Muscle of leg (tissue), 11 donors: ENCODE data around the gene IL1RAPL2. TPM values are rescaled to one million over a fixed set of nuclear protein-coding genes. Genes with fewer than 3 reads are reported as not detected.
"Not testable (repeated sequence)": the region's sequence is repeated elsewhere in the genome, so short reads cannot be mapped to it uniquely, and the experiment has no call there.

Experiments used
- DNase-seq: peaks from one replicate; pipeline ENCODE4 v3.0.0; 2013
- H3K27ac ChIP-seq: one replicate; pipeline ENCODE4 v1.5.1; 2013; ENCODE audit warnings: mild to moderate bottlenecking, low read length, control low read depth
- H3K27me3 ChIP-seq: one replicate; pipeline ENCODE4 v1.6.1; 2013; ENCODE audit warnings: low read length; ENCODE audit not compliant: control insufficient read depth, insufficient read depth
- H3K36me3 ChIP-seq: one replicate; pipeline ENCODE4 v1.6.1; 2013; ENCODE audit warnings: low read length; ENCODE audit not compliant: control insufficient read depth, insufficient read depth
- H3K4me1 ChIP-seq: one replicate; pipeline ENCODE4 v1.6.1; 2013; ENCODE audit warnings: low read length; ENCODE audit not compliant: control insufficient read depth, insufficient read depth
- H3K4me3 ChIP-seq: one replicate; pipeline ENCODE4 v1.5.1; 2013; ENCODE audit warnings: low read length, control low read depth
- H3K9me3 ChIP-seq: replicated peaks from 2 replicates; pipeline ENCODE4 v1.6.1; 2013; ENCODE audit warnings: low read depth, low read length; ENCODE audit not compliant: control insufficient read depth
- WGBS: methylation state at CpG from one replicate; pipeline ENCODE4 v1.1.5; 2013; ENCODE audit warnings: missing lambda C conversion rate; ENCODE audit not compliant: insufficient coverage; 5-methylcytosine and 5-hydroxymethylcytosine counted together
- polyA plus RNA-seq, 8 donors: library from polyadenylated mRNA; unstranded; fragments of 120-200 nt; gene quantifications; one replicate each; pipeline versions ENCODE4 v1.2.1 to v1.2.3, GENCODE V29; 2013; ENCODE audit warnings: inconsistent platforms in 1 of 8, low replicate concordance in 1 of 8; ENCODE audit not compliant: insufficient read length in 8 of 8, insufficient read depth in 1 of 8
- total RNA-seq: library from RNA; stranded (reverse); fragments of 120-200 nt; gene quantifications from one replicate; pipeline ENCODE4 v1.2.4, GENCODE V29; 2013

Gene IL1RAPL2
- total and polyA plus RNA-seq, 9 donors: 1.7 to 3.9 (median 3.0) TPM

DNA sequence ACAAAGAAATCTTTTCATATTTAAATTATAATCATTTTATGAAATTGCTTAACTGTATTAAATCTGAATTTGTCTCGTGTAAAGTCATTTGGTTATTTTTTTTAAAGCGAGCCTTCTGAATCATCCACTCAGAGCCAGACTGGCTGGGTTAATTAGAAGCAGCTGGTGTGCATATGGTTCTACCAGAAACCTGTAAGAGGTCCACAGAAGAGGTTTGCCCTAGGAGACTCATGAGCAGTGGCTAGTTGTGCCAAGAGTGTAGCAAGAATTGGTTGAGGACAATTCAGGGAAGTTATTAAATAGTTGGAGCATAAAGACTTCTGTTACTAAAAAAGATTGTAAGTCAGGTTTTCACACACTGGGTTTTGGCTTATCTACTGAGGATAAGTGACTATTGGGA lies 267.4 kb downstream of the IL1RAPL2 start:
- no CpG with 5 or more reads among the region's 2 CpGs for WGBS
- Histone ChIP-seq H3K4me1 (no peaks in the 10 kb centered on the region), H3K27ac (no peak overlapping the region), H3K9me3 (no peaks in the 10 kb centered on the region), H3K36me3 (no peaks in the 10 kb centered on the region), H3K4me3 (no peak overlapping the region), H3K27me3 (no peaks in the 10 kb centered on the region)
- peak; percentile 18 for DNase-seq

DNA sequence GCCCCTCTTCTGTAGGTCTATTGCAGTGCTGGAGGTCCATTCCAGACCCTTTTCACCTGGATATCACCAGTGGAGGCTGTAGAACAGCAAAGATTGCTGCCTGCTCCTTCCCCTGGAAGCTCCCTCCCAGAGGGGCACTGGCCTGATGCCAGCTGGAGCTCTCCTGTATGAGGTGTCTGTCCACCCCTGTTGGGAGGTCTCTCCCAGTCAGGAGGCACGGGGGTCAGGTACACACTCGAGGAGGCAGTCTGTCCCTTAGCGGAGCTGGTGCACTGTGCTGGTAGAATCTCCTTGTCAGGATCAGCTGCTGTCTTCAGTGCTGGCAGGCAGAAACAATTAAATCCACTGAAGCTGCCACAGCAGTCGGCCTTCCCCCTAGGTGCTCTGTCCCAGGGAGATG lies 276.6 kb downstream of the IL1RAPL2 start:
- whole genome bisulfite sequencing: 75% methylated on average over 3 of the region's 4 CpGs
- Histone ChIP-seq H3K9me3 (no peaks in the 10 kb centered on the region), H3K36me3 (no peaks in the 10 kb centered on the region), H3K27me3 (no peaks in the 10 kb centered on the region), H3K4me1 (no peaks in the 10 kb centered on the region), H3K27ac (no peak overlapping the region), H3K4me3 (no peak overlapping the region)
- DNase-seq: no peak

DNA sequence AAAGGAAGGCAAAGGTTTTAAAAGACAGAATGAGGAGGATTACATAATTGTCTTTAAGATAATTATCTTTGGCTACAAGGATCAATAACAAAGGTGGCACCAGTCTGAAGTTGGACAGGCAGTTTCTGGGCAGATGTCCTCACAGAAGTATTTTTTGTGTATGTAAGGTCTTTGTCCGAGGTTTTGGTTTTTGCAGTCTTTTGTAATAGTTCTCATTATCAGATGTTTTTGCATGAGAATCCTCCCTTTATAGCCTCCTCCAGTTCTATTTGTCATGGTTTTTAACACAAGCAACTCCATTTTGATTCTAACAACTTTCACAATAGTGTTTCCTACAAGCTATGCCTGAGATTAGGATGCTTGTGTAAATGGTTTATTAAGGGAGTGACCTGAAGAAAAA lies 286.2 kb downstream of the IL1RAPL2 start:
- Histone ChIP-seq H3K9me3 (no peaks in the 10 kb centered on the region), H3K27ac (no peak overlapping the region), H3K27me3 (no peaks in the 10 kb centered on the region), H3K36me3 (no peaks in the 10 kb centered on the region), H3K4me3 (no peak overlapping the region), H3K4me1 (no peaks in the 10 kb centered on the region)
- DNase-seq: no peak
- WGBS: no CpG with 5 or more reads among the region's 1 CpG

DNA sequence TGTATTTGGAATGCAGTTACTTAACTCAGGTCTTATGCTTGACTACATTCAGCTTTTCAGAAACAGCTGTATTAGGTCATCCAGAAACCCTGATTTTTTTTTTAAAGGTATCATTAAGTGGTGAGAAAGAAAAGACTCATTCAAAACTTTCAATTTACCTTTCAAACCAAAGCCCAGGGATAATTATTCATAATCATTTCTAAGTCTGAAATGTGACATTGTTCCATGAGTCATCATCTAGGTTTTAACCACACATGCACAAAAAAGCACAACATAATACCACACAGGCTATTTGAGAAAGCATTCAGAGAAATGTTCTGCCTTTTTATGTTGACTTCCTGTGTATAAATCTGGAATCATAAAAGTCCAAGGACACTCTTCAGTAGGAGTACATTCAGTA lies 288.2 kb downstream of the IL1RAPL2 start:
- Histone ChIP-seq H3K4me3 (no peak overlapping the region), H3K9me3 (no peaks in the 10 kb centered on the region), H3K4me1 (no peaks in the 10 kb centered on the region), H3K27me3 (no peaks in the 10 kb centered on the region), H3K27ac (no peak overlapping the region), H3K36me3 (no peaks in the 10 kb centered on the region)
- no peak for DNase-seq

DNA sequence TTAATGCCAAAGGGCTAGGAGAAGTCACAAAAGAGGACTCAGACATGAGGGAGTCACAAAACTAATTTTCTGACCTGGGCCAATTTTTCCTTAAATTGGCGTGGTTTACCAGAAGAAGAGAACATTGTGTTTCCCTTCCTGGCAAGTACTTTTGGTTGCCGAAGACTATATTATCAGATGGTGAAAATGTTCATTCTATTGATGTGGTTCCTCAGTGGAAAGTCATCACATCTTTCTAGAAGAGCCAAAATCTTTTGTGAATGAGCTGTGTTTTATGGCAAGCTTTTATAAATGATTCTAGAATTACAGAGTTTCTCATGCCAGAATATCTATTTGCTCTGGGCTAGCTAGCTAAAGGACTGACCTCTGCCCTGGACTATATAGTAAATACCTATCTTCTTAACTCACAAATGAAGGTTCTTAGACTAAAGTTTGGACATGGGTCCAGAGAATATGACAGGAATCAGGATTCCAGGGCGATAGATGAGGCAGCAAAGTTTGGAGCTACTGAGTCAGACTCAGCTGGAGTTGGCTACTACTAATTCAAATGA lies 288.9 kb downstream of the IL1RAPL2 start:
- DNase-seq: peak; percentile 13
- 50% methylated on average over 2 of the region's 3 CpGs for WGBS
- no peaks in the 10 kb centered on the region for H3K27me3 ChIP-seq
- H3K27ac ChIP-seq: no peak overlapping the region
- H3K9me3 ChIP-seq: no peaks in the 10 kb centered on the region
- H3K36me3 ChIP-seq: no peaks in the 10 kb centered on the region
- no peaks in the 10 kb centered on the region for H3K4me1 ChIP-seq
- no peak overlapping the region for H3K4me3 ChIP-seq

DNA sequence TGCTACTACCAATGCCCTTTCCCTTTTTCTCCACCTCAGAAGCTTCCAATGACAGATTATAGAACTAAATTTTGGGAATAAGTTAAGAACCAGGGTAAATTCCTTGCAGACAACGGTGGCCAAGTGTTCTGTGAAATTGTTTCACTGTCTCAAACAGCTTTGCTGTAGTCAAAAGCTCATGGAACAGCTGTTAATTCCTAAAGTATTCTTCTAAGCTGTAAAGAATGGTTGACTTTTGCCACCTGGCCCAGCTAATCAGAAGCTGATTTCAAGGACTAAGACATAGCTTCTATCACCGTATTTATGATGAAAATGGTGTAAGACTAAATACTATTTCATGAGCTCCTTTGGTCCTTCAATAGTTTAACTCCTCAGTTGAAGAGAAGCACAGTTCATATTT lies 297.5 kb downstream of the IL1RAPL2 start:
- WGBS: no CpG with 5 or more reads among the region's 2 CpGs

DNA sequence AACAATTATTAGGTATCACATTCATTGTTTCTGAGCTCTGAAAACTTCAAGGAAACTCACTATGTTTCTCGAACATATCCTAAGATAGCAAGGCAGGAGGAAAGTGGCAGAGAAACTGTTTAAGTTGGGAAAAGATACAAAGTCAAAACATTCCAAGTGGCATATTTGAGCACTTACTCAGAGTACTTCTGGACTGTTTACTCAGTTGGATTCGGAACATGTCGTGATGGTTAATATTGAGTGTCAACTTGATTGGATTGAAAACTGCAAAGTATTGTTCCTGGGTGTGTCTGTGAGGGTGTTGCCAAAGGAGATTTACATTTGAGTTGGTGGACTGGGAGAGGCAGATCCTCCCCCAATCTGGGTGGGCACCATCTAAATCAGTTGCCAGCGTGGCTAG lies 298.3 kb downstream of the IL1RAPL2 start:
- WGBS: no CpG with 5 or more reads among the region's 4 CpGs
- Histone ChIP-seq H3K27me3 (peaks cover 3% of the 10 kb centered on the region), H3K4me3 (no peak overlapping the region), H3K4me1 (no peaks in the 10 kb centered on the region), H3K27ac (no peak overlapping the region), H3K9me3 (no peaks in the 10 kb centered on the region), H3K36me3 (no peaks in the 10 kb centered on the region)
- no peak for DNase-seq

More for the DNA sequence above, 297.5 kb downstream of the IL1RAPL2 start:
- Histone ChIP-seq H3K4me3 (no peak overlapping the region), H3K9me3 (no peaks in the 10 kb centered on the region), H3K27me3 (peaks cover 3% of the 10 kb centered on the region), H3K4me1 (no peaks in the 10 kb centered on the region), H3K36me3 (no peaks in the 10 kb centered on the region), H3K27ac (no peak overlapping the region)
- no peak for DNase-seq

DNA sequence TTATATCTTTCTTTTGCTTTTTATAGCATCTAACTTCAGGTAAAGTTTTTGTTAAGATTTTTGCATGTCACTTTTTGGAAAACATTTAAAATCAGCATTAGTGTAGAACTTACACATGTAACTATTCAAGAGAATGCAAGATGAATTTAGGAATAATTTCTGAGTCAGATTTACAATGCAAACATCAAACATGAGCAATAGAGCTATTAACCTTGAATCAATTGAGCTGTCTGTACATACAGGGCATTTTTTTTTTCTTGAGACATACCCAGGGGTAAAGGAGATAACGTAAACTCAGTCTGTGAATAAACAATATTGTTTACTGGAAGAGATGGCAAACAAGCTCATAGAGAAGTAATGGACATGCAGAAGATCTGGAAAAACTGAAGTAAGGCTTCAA lies 311.5 kb downstream of the IL1RAPL2 start:
- H3K4me3 ChIP-seq: no peak overlapping the region
- no CpG with 5 or more reads among the region's 1 CpG for WGBS
- H3K36me3 ChIP-seq: no peaks in the 10 kb centered on the region
- H3K4me1 ChIP-seq: no peaks in the 10 kb centered on the region
- H3K9me3 ChIP-seq: no peaks in the 10 kb centered on the region
- H3K27ac ChIP-seq: no peak overlapping the region
- H3K27me3 ChIP-seq: no peaks in the 10 kb centered on the region
- DNase-seq: no peak

DNA sequence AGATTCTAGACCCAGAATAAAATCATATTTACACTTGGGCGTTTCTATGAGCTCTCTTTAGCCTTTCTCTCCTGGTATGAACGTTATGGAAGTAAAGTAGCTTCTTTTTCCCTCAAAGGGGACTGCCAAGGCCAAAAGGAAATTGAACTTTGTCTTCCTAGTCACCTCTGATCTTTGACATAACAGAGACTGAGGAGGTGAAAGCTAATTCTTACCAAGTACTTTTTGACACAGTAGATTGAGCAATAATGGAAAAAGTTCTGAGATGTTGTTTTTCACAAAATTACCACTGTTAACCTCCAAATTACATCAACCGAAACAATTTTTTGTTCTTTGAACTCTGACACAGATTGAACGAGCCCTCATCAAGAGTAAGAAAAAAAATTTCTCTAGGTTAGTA lies 336.1 kb downstream of the IL1RAPL2 start:
- H3K4me3 ChIP-seq: no peak overlapping the region
- no peak for DNase-seq
- H3K4me1 ChIP-seq: no peaks in the 10 kb centered on the region
- WGBS: no CpG with 5 or more reads among the region's 4 CpGs
- no peaks in the 10 kb centered on the region for H3K9me3 ChIP-seq
- no peak overlapping the region for H3K27ac ChIP-seq
- H3K27me3 ChIP-seq: no peaks in the 10 kb centered on the region
- H3K36me3 ChIP-seq: no peaks in the 10 kb centered on the region

DNA sequence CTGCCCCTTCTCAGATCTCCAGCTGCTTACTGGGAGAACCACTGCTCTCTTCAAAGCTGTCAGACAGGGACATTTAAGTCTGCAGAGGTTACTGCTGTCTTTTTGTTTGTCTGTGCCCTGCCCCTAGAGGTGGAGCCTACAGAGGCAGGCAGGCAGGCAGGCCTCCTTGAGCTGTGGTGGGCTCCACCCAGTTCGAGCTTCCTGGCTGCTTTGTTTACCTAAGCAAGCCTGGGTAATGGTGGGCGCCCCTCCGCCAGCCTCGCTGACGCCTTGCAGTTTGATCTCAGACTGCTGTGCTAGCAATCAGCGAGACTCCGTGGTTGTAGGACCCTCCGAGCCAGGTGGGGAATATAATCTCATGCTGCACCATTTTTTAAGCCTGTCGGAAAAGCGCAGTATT lies 343.7 kb downstream of the IL1RAPL2 start:
- not testable (repeated sequence) for DNase-seq, H3K4me1 ChIP-seq, H3K4me3 ChIP-seq, H3K27ac ChIP-seq, H3K27me3 ChIP-seq, H3K9me3 ChIP-seq, H3K36me3 ChIP-seq
- 34% methylated on average over 10 of the region's 10 CpGs for WGBS

DNA sequence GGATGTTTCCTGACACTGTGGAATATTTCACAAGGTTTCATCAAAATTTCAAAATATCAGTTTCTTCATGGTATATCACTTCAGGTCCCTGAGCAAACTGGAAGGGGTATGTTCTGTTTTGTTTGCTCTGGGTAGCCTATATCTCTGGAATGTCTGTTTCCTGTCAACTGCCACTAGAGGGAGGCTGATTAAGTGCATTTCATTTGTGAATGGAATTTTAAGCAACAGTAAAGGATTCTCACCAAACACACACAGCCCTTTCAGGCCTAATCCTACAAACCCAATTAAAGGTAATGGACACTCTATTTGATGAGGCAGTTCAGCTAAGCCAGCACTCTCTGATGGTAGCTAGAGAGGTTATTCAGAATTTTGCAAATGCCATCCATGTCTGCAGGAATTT lies 347.3 kb downstream of the IL1RAPL2 start:
- peak; percentile 43 for DNase-seq
- H3K27me3 ChIP-seq: no peaks in the 10 kb centered on the region

More for the DNA sequence above, 347.3 kb downstream of the IL1RAPL2 start:
- Histone ChIP-seq H3K36me3 (no peaks in the 10 kb centered on the region), H3K9me3 (no peaks in the 10 kb centered on the region), H3K4me1 (no peaks in the 10 kb centered on the region), H3K27ac (no peak overlapping the region), H3K4me3 (no peak overlapping the region)
